HS-27A (cell line): ENCODE results near the gene COL4A1.
"Not testable (repeated sequence)": the region's sequence is repeated elsewhere in the genome, so short reads cannot be mapped to it uniquely, and the experiment has no call there.

Source experiments
- DNase-seq: peaks from one replicate; pipeline ENCODE4 v3.0.0-alpha.2; 2012; ENCODE audit warnings: low read depth, missing footprints

Gene COL4A1

GRCh38 chr13:110131424-110131823, 175.5 kb downstream of the COL4A1 start:
- no peak for DNase-seq

- DNase-seq: no peak
Measured at GRCh38 chr13:110130431-110130830, 176.5 kb downstream of the COL4A1 start.

- DNase-seq: no peak
Measured at GRCh38 chr13:110129539-110130186, 177.3 kb downstream of the COL4A1 start.

GRCh38 chr13:110129076-110129475, 177.9 kb downstream of the COL4A1 start:
- DNase-seq: no peak

- no peak for DNase-seq
Measured at GRCh38 chr13:110128546-110128945, 178.4 kb downstream of the COL4A1 start.

GRCh38 chr13:110127986-110128511, 178.9 kb downstream of the COL4A1 start:
- DNase-seq: no peak

- DNase-seq: no peak
Measured at GRCh38 chr13:110126391-110126961, 180.5 kb downstream of the COL4A1 start.

GRCh38 chr13:110125613-110126272, 181.2 kb downstream of the COL4A1 start:
- DNase-seq: no peak

GRCh38 chr13:110125157-110125556, 181.8 kb downstream of the COL4A1 start:
- no peak for DNase-seq

GRCh38 chr13:110124201-110124940, 182.6 kb downstream of the COL4A1 start:
- no peak for DNase-seq

GRCh38 chr13:110123041-110123809, 183.7 kb downstream of the COL4A1 start:
- no peak for DNase-seq

- DNase-seq: no peak
Measured at GRCh38 chr13:110121422-110122083, 185.4 kb downstream of the COL4A1 start.

- DNase-seq: no peak
Measured at GRCh38 chr13:110119935-110120905, 186.7 kb downstream of the COL4A1 start.

GRCh38 chr13:110118106-110118505, 188.9 kb downstream of the COL4A1 start:
- no peak for DNase-seq

- no peak for DNase-seq
Measured at GRCh38 chr13:110116072-110116487, 190.9 kb downstream of the COL4A1 start.

- DNase-seq: no peak
Measured at GRCh38 chr13:110115591-110115990, 191.4 kb downstream of the COL4A1 start.

GRCh38 chr13:110114316-110114715, 192.6 kb downstream of the COL4A1 start:
- DNase-seq: no peak

GRCh38 chr13:110113284-110113764, 193.6 kb downstream of the COL4A1 start:
- no peak for DNase-seq

- not testable (repeated sequence) for DNase-seq
Measured at GRCh38 chr13:110112379-110112778, 194.6 kb downstream of the COL4A1 start.

GRCh38 chr13:110110783-110111182, 196.2 kb downstream of the COL4A1 start:
- no peak for DNase-seq
